Gastroesophageal sphincter (tissue), 3 donors: Measurements from ENCODE around the gene ODAD2.

ENCODE experiments used
- CTCF ChIP-seq, 4 experiments: fragments of 200-600 bp in 2 of 4; fragments of 450-650 bp in 2 of 4; sonication (generic) in 1 of 4; IDR thresholded peaks; one replicate each; pipeline ENCODE4 v1.5.1; 2017 to 2019; ENCODE audit warnings: antibody characterized with exemption in 4 of 4, mild to moderate bottlenecking in 2 of 4, moderate library complexity in 2 of 4
- POLR2A ChIP-seq, 2 donors: fragments of 450-650 bp; IDR thresholded peaks; one replicate each; pipeline ENCODE4 v1.6.1; 2017; ENCODE audit warnings: antibody characterized with exemption in 2 of 2, mild to moderate bottlenecking in 2 of 2, moderate library complexity in 1 of 2
- POLR2AphosphoS5 ChIP-seq: sonication (generic); formaldehyde crosslinking; IDR thresholded peaks from one replicate; pipeline ENCODE4 v1.6.1; 2017; ENCODE audit warnings: antibody characterized with exemption

GRCh38 chr10:27783660-27784059 is 215.2 kb downstream of the ODAD2 start:
- TF ChIP-seq CTCF (IDR thresholded peaks at IDR 0.05) = peak in 2 of 4 experiments; percentile 12 to 21
- TF ChIP-seq POLR2AphosphoS5 = no peak
- no peak for TF ChIP-seq POLR2A (IDR thresholded peaks at IDR 0.05)
